WTC11 (cell line): ENCODE results near the gene ENO2.

Experiments used
- CTCF ChIP-seq: fragments of 200-600 bp; IDR thresholded peaks from 2 replicates; pipeline ENCODE4 v1.8.0; 2022; ENCODE audit warnings: antibody characterized with exemption
- E2F1 ChIP-seq: sonication (generic); formaldehyde crosslinking; IDR thresholded peaks from 2 replicates; pipeline ENCODE4 v1.8.0; 2022; ENCODE audit warnings: mild to moderate bottlenecking, missing genetic modification reagents
- PREB ChIP-seq: sonication (generic); formaldehyde crosslinking; IDR thresholded peaks from 2 replicates; pipeline ENCODE4 v1.8.1; 2022; ENCODE audit warnings: mild to moderate bottlenecking, missing genetic modification reagents, moderate library complexity, borderline replicate concordance
- SMAD4 ChIP-seq: sonication (generic); formaldehyde crosslinking; IDR thresholded peaks from 2 replicates; pipeline ENCODE4 v1.8.0; 2022; ENCODE audit warnings: mild to moderate bottlenecking, missing genetic modification reagents
- SP1 ChIP-seq: sonication (generic); formaldehyde crosslinking; conservative IDR thresholded peaks from 2 replicates; pipeline ENCODE4 v1.8.1; 2022; ENCODE audit warnings: missing genetic modification reagents
- TF ChIP-seq, protein P1 (sequence below): sonication (generic); formaldehyde crosslinking; conservative IDR thresholded peaks from 2 replicates; pipeline ENCODE4 v1.8.1; 2022; ENCODE audit warnings: mild to moderate bottlenecking, missing genetic modification reagents
- TF ChIP-seq, protein P2 (sequence below): sonication (generic); formaldehyde crosslinking; IDR thresholded peaks from 2 replicates; pipeline ENCODE4 v1.8.0; 2022; ENCODE audit warnings: mild to moderate bottlenecking, missing genetic modification reagents

DNA sequence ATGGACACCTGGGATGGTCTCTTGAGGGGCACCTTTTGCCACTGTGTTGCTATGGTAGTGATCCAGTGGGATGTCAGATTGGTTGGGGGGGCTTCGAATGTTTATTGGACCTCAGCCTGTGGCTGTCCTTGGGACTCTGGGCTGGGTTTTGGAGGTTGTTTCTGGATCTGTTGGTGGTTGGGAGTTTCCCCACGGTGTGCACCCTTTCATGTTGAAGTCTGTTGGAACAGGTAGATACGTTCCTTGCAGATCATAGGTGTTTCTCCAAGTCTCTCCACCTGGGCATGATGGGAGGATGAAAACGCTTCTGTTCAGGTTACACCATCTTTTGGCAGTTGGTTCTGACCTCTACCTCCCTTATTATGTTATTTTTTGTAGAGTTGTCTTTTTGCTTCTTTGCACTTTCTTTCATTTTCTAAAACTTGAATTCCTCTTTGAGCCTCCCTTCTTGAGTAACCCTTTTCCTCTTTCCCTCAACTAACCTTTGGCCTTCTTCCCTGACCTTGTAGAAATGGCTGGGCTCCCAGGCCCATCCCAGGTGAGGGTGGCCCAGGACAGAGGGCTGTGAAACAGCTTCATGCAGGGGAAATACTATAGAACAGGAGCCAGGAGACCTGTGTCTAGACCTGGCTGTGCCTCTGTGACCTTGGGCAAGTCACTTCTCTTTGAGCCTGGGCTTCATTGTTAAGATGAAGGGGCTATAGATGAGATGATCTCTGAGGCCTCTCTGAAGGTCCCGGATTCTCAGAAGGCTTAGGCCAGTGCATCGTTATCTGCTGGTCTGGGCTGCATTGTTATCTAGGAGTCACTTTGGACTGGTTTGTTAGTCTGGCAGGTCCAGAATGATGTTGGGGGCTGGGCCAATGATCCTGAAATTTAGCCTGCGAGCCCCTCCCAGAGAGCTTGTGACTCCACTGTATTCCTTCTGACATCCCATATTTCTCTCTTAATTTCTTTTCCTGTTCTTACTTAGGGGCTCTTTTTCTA, 15.4 kb downstream of the ENO2 start:
- TF ChIP-seq CTCF, result no peak
- no peak for TF ChIP-seq PREB (CRISPR knock-in tag)
- TF ChIP-seq SMAD4 (CRISPR knock-in tag), result no peak
- TF ChIP-seq SP1 (CRISPR knock-in tag), result no peak
- no peak for TF ChIP-seq E2F1
- TF ChIP-seq, protein P1, sequence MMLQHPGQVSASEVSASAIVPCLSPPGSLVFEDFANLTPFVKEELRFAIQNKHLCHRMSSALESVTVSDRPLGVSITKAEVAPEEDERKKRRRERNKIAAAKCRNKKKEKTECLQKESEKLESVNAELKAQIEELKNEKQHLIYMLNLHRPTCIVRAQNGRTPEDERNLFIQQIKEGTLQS, result no peak
- TF ChIP-seq, protein P2, sequence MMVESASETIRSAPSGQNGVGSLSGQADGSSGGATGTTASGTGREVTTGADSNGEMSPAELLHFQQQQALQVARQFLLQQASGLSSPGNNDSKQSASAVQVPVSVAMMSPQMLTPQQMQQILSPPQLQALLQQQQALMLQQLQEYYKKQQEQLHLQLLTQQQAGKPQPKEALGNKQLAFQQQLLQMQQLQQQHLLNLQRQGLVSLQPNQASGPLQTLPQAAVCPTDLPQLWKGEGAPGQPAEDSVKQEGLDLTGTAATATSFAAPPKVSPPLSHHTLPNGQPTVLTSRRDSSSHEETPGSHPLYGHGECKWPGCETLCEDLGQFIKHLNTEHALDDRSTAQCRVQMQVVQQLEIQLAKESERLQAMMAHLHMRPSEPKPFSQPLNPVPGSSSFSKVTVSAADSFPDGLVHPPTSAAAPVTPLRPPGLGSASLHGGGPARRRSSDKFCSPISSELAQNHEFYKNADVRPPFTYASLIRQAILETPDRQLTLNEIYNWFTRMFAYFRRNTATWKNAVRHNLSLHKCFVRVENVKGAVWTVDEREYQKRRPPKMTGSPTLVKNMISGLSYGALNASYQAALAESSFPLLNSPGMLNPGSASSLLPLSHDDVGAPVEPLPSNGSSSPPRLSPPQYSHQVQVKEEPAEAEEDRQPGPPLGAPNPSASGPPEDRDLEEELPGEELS, result no peak
